ENCODE data around the gene PTGDR. TPM values are rescaled to one million over a fixed set of nuclear protein-coding genes. Genes with fewer than 3 reads are reported as not detected.

PTGDR gene
- total and polyA plus RNA-seq, 9 donors = 0.16 to 0.71 (median 0.41) TPM

- WGBS (ENCODE audit: insufficient coverage) = 70% methylated on average over 3 of the region's 4 CpGs
- Histone ChIP-seq H3K27me3 (ENCODE audit: control insufficient read depth, insufficient read depth, low read length) (peaks cover 7% of the 10 kb centered on the region), H3K4me3 (ENCODE audit: low read length) (no peak overlapping the region), H3K9me3 (replicated peaks; ENCODE audit: control insufficient read depth, low read depth, low read length) (no peaks in the 10 kb centered on the region), H3K4me1 (ENCODE audit: control insufficient read depth, insufficient read depth, low read length) (no peaks in the 10 kb centered on the region), H3K27ac (ENCODE audit: low read length) (no peak overlapping the region), H3K36me3 (ENCODE audit: control insufficient read depth, insufficient read depth, low read length) (no peaks in the 10 kb centered on the region)
- no peak for DNase-seq
Observed at GRCh38 chr14:52277552-52277951, 10.1 kb downstream of the PTGDR start.

DNA sequence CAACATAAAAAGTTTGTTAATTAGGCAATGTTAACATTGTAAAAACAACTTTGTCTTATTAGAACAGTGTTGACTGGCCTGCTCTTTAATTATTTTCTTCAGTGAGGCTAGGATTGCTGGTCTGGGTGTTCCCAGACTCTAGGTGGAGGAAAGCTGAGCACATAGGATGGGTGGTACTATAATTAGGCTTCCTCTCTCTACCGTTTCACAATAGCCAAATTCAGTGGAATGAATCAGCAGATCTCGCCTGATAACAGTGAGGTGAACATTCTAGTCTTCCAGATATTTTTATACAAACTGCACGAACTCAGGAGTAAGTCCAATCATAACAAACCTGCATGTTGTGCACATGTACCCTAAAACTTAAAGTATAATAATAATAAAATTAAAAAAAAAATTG is 11.9 kb downstream of the PTGDR start:
- no peaks in the 10 kb centered on the region for H3K36me3 ChIP-seq (ENCODE audit: control insufficient read depth, insufficient read depth, low read length)
- no peak for DNase-seq
- no CpG with 5 or more reads among the region's 3 CpGs for WGBS (ENCODE audit: insufficient coverage)
- peaks cover 3% of the 10 kb centered on the region for H3K27me3 ChIP-seq (ENCODE audit: control insufficient read depth, insufficient read depth, low read length)
- H3K4me1 ChIP-seq (ENCODE audit: control insufficient read depth, insufficient read depth, low read length) = no peaks in the 10 kb centered on the region
- no peak overlapping the region for H3K4me3 ChIP-seq (ENCODE audit: low read length)
- no peak overlapping the region for H3K27ac ChIP-seq (ENCODE audit: low read length)
- H3K9me3 ChIP-seq (replicated peaks; ENCODE audit: control insufficient read depth, low read depth, low read length) = no peaks in the 10 kb centered on the region

DNA sequence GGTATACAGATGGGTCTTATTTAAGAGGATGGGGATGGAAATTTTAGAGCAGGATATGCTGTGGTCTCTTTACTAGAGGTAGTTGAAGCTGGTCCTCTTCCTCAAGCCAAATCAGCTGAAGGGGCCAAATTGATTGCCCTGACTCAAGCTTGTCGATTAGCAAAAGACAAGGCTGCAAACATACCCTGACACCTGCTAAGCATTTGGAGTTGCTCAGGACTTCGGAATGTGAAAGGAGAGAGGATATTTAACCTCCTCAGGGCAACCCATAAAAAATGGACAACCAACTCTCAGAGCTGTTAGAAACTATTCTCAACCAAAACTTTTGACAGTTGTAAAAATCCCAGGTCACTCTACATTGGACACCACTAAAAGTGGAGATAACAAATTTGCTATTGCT is 15.6 kb downstream of the PTGDR start:
- Histone ChIP-seq H3K4me1 (ENCODE audit: control insufficient read depth, insufficient read depth, low read length) (no peaks in the 10 kb centered on the region), H3K27me3 (ENCODE audit: control insufficient read depth, insufficient read depth, low read length) (no peaks in the 10 kb centered on the region), H3K4me3 (ENCODE audit: low read length) (no peak overlapping the region), H3K9me3 (replicated peaks; ENCODE audit: control insufficient read depth, low read depth, low read length) (no peaks in the 10 kb centered on the region), H3K36me3 (ENCODE audit: control insufficient read depth, insufficient read depth, low read length) (no peaks in the 10 kb centered on the region), H3K27ac (ENCODE audit: low read length) (no peak overlapping the region)
- 33% methylated on average over 1 of the region's 2 CpGs for WGBS (ENCODE audit: insufficient coverage)
- no peak for DNase-seq

- Histone ChIP-seq H3K9me3 (replicated peaks; ENCODE audit: control insufficient read depth, low read depth, low read length) (no peaks in the 10 kb centered on the region), H3K36me3 (ENCODE audit: control insufficient read depth, insufficient read depth, low read length) (no peaks in the 10 kb centered on the region), H3K4me3 (ENCODE audit: low read length) (no peak overlapping the region), H3K4me1 (ENCODE audit: control insufficient read depth, insufficient read depth, low read length) (no peaks in the 10 kb centered on the region), H3K27me3 (ENCODE audit: control insufficient read depth, insufficient read depth, low read length) (no peaks in the 10 kb centered on the region), H3K27ac (ENCODE audit: low read length) (no peak overlapping the region)
- WGBS (ENCODE audit: insufficient coverage) = no CpG with 5 or more reads among the region's 4 CpGs
- no peak for DNase-seq
Observed at GRCh38 chr14:52286661-52287649, 19.5 kb downstream of the PTGDR start.

GRCh38 chr14:52296378-52296777 is 28.9 kb downstream of the PTGDR start:
- DNase-seq = no peak
- H3K36me3 ChIP-seq (ENCODE audit: control insufficient read depth, insufficient read depth, low read length) = no peaks in the 10 kb centered on the region
- no CpG with 5 or more reads among the region's 2 CpGs for WGBS (ENCODE audit: insufficient coverage)
- no peak overlapping the region for H3K4me3 ChIP-seq (ENCODE audit: low read length)
- no peaks in the 10 kb centered on the region for H3K4me1 ChIP-seq (ENCODE audit: control insufficient read depth, insufficient read depth, low read length)
- H3K27me3 ChIP-seq (ENCODE audit: control insufficient read depth, insufficient read depth, low read length) = no peaks in the 10 kb centered on the region
- no peak overlapping the region for H3K27ac ChIP-seq (ENCODE audit: low read length)
- no peaks in the 10 kb centered on the region for H3K9me3 ChIP-seq (replicated peaks; ENCODE audit: control insufficient read depth, low read depth, low read length)

- Histone ChIP-seq H3K9me3 (replicated peaks; ENCODE audit: control insufficient read depth, low read depth, low read length) (no peaks in the 10 kb centered on the region), H3K27me3 (ENCODE audit: control insufficient read depth, insufficient read depth, low read length) (no peaks in the 10 kb centered on the region), H3K4me1 (ENCODE audit: control insufficient read depth, insufficient read depth, low read length) (no peaks in the 10 kb centered on the region), H3K4me3 (ENCODE audit: low read length) (no peak overlapping the region), H3K27ac (ENCODE audit: low read length) (no peak overlapping the region), H3K36me3 (ENCODE audit: control insufficient read depth, insufficient read depth, low read length) (no peaks in the 10 kb centered on the region)
- DNase-seq = no peak
- 80% methylated on average over 2 of the region's 10 CpGs for WGBS (ENCODE audit: insufficient coverage)
Observed at GRCh38 chr14:52298795-52299194, 31.3 kb downstream of the PTGDR start.

- peak; percentile 78 for DNase-seq
- Histone ChIP-seq H3K27ac (ENCODE audit: low read length) (no peak overlapping the region), H3K27me3 (ENCODE audit: control insufficient read depth, insufficient read depth, low read length) (no peaks in the 10 kb centered on the region), H3K36me3 (ENCODE audit: control insufficient read depth, insufficient read depth, low read length) (no peaks in the 10 kb centered on the region), H3K4me1 (ENCODE audit: control insufficient read depth, insufficient read depth, low read length) (no peaks in the 10 kb centered on the region), H3K4me3 (ENCODE audit: low read length) (no peak overlapping the region), H3K9me3 (replicated peaks; ENCODE audit: control insufficient read depth, low read depth, low read length) (no peaks in the 10 kb centered on the region)
Observed at GRCh38 chr14:52299692-52300278, 32.3 kb downstream of the PTGDR start.

DNA sequence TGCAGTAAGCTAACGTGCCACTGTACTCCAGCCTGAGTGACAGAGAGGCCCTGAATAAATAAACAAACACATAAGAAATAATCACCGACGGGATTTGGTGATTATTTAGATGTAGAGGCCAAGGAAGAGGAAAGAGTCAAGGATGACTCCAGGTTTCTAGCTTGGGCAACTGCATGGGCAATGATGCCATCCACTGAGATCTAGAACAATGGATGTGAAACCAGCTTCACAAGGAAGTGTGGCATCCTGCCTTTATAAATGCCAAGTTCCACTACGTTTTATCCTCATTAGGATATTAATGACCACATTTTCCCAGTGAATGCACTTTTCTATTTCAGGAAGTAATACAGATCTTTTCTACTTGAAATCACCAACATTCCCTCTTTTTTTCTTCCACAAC is 35.7 kb downstream of the PTGDR start:
- H3K4me3 ChIP-seq (ENCODE audit: low read length) = no peak overlapping the region
- 64% methylated on average over 1 of the region's 4 CpGs for WGBS (ENCODE audit: insufficient coverage)
- H3K9me3 ChIP-seq (replicated peaks; ENCODE audit: control insufficient read depth, low read depth, low read length) = no peaks in the 10 kb centered on the region
- no peaks in the 10 kb centered on the region for H3K36me3 ChIP-seq (ENCODE audit: control insufficient read depth, insufficient read depth, low read length)
- no peak overlapping the region for H3K27ac ChIP-seq (ENCODE audit: low read length)
- H3K4me1 ChIP-seq (ENCODE audit: control insufficient read depth, insufficient read depth, low read length) = no peaks in the 10 kb centered on the region
- no peak for DNase-seq
- H3K27me3 ChIP-seq (ENCODE audit: control insufficient read depth, insufficient read depth, low read length) = no peaks in the 10 kb centered on the region

DNA sequence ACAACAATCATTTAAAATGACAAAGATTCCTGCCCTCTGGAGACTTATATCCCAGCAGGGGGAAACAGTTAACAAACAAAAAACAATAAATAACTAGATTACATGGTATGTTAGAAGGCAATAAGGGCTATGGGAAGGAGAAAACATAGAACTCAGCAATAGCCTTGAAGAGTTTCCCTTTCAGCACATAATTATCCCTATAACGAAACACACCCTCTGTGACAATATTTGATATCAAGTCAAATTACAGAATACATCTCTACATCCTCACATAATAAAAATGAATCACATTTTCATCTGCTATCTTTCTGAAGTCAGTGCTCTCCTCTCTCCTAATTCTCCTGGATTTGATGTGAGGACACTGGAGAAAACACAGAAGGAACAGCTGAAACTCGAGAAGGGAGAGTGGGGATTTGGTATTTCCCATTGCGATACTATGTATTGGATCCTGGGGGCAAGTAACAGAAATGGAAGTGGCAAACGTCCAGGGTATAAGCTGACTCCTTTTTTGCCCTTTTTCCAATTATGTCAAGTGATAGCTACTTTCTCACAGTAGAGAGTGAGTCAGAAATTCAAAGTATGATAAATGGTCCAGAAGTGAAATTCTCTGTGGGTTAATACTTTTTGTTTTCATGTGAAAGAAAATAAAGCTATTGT is 36.9 kb downstream of the PTGDR start:
- no CpG with 5 or more reads among the region's 4 CpGs for WGBS (ENCODE audit: insufficient coverage)
- no peak for DNase-seq
- Histone ChIP-seq H3K36me3 (ENCODE audit: control insufficient read depth, insufficient read depth, low read length) (no peaks in the 10 kb centered on the region), H3K27ac (ENCODE audit: low read length) (no peak overlapping the region), H3K27me3 (ENCODE audit: control insufficient read depth, insufficient read depth, low read length) (no peaks in the 10 kb centered on the region), H3K4me3 (ENCODE audit: low read length) (no peak overlapping the region), H3K4me1 (ENCODE audit: control insufficient read depth, insufficient read depth, low read length) (no peaks in the 10 kb centered on the region), H3K9me3 (replicated peaks; ENCODE audit: control insufficient read depth, low read depth, low read length) (no peaks in the 10 kb centered on the region)

GRCh38 chr14:52305014-52305413 is 37.5 kb downstream of the PTGDR start:
- WGBS (ENCODE audit: insufficient coverage) = 100% methylated on average over 1 of the region's 6 CpGs
- Histone ChIP-seq H3K4me3 (ENCODE audit: low read length) (no peak overlapping the region), H3K27ac (ENCODE audit: low read length) (no peak overlapping the region), H3K27me3 (ENCODE audit: control insufficient read depth, insufficient read depth, low read length) (no peaks in the 10 kb centered on the region), H3K4me1 (ENCODE audit: control insufficient read depth, insufficient read depth, low read length) (no peaks in the 10 kb centered on the region), H3K36me3 (ENCODE audit: control insufficient read depth, insufficient read depth, low read length) (no peaks in the 10 kb centered on the region), H3K9me3 (replicated peaks; ENCODE audit: control insufficient read depth, low read depth, low read length) (no peaks in the 10 kb centered on the region)
- no peak for DNase-seq

All from muscle of leg (tissue), 11 donors.